Colonic mucosa (tissue), 4 donors: ENCODE results near the gene PDSS1. TPM values are rescaled to one million over a fixed set of nuclear protein-coding genes. Genes with fewer than 3 reads are reported as not detected.

Experiments
- DNase-seq: peaks from one replicate; pipeline ENCODE4 v3.0.0-alpha.2; 2020
- H3K27ac ChIP-seq: fragments of 200-600 bp; one replicate; pipeline ENCODE4 v1.8.0; 2021
- H3K27me3 ChIP-seq: fragments of 200-600 bp; one replicate; pipeline ENCODE4 v1.8.0; 2021
- H3K36me3 ChIP-seq: fragments of 200-600 bp; one replicate; pipeline ENCODE4 v1.8.0; 2021
- H3K4me1 ChIP-seq: fragments of 200-600 bp; one replicate; pipeline ENCODE4 v1.8.0; 2021; ENCODE audit warnings: mild to moderate bottlenecking
- H3K4me3 ChIP-seq: fragments of 200-600 bp; one replicate; pipeline ENCODE4 v1.8.0; 2021
- H3K9ac ChIP-seq, 2 donors: one replicate each; pipeline ENCODE4 v1.7.0; 2013; ENCODE audit warnings: control low read depth in 2 of 2, low read depth in 2 of 2, low read length in 2 of 2
- H3K9me3 ChIP-seq: fragments of 200-600 bp; one replicate; pipeline ENCODE4 v1.8.0; 2021
- intact Hi-C: fragments of 100-400 bp; cut with DNase I; formaldehyde crosslinking; loops from one replicate; pipeline ENCODE4 v1.14.1; 2022
- total RNA-seq, 2 donors: library from RNA; stranded (reverse); fragmentation: NEBNext Ultra II Directional in 1 of 2; extraction: Animal tissue kit (Norgen Biotek cat#: 25700) in 1 of 2; gene quantifications; one replicate each; pipeline ENCODE4 v1.2.1, GENCODE V29; 2021
- TF ChIP-seq, protein P1 (sequence below): fragments of 200-600 bp; IDR thresholded peaks from one replicate; pipeline ENCODE4 v1.8.0; 2022; ENCODE audit warnings: antibody characterized with exemption, mild to moderate bottlenecking
- donor health status: healthy.
- donor health status: DM: no; HTN: no; CAD: no.
- donor health status: DM: no; HTN: no; CAD: no.

PDSS1 gene
- total RNA-seq, 2 donors from 2014 or later: 20.6 to 35.5 TPM

DNA sequence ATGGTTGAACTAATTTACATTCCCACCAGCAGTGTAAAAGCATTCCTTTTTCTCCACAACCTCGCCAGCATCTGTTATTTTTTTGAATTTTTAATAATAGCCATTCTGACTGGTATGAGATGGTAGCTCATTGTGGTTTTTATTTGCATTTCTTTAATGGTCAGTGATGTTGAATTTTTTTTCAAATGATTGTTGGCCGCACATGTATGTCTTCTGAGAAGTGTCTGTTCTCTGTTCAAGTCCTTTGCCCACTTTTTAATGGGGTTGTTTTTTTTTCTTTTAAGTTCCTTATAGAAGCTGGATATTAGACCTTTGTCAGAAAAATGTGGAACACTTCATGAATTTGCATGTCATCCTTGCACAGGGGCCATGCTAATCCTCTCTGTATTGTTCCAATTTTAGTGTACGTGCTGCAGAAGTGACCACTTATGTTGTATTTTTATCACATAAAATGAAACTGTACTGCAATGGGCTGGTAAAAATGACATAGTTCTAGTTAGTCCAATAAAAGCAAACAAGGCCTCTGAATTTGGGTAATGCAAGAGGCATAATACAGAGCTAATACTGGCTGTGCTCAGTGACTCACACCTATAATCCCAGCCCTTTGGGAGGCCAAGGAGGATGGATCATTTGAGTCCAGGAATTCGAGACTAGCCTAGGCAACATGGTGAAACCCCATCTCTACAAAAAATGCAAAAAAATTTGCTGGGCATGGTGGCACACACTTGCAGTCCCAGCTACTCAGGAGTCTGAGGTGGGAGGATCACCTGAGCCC lies 92.9 kb downstream of the PDSS1 start:
- Histone ChIP-seq H3K4me3 (no peak overlapping the region), H3K4me1 (no peaks in the 10 kb centered on the region), H3K9ac (no peak overlapping the region), H3K27me3 (no peaks in the 10 kb centered on the region), H3K9me3 (no peaks in the 10 kb centered on the region), H3K27ac (no peak overlapping the region), H3K36me3 (no peaks in the 10 kb centered on the region)
- no peak for DNase-seq
- intact Hi-C loops: no loop called here
- TF ChIP-seq, protein P1, sequence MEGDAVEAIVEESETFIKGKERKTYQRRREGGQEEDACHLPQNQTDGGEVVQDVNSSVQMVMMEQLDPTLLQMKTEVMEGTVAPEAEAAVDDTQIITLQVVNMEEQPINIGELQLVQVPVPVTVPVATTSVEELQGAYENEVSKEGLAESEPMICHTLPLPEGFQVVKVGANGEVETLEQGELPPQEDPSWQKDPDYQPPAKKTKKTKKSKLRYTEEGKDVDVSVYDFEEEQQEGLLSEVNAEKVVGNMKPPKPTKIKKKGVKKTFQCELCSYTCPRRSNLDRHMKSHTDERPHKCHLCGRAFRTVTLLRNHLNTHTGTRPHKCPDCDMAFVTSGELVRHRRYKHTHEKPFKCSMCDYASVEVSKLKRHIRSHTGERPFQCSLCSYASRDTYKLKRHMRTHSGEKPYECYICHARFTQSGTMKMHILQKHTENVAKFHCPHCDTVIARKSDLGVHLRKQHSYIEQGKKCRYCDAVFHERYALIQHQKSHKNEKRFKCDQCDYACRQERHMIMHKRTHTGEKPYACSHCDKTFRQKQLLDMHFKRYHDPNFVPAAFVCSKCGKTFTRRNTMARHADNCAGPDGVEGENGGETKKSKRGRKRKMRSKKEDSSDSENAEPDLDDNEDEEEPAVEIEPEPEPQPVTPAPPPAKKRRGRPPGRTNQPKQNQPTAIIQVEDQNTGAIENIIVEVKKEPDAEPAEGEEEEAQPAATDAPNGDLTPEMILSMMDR: no peak

DNA sequence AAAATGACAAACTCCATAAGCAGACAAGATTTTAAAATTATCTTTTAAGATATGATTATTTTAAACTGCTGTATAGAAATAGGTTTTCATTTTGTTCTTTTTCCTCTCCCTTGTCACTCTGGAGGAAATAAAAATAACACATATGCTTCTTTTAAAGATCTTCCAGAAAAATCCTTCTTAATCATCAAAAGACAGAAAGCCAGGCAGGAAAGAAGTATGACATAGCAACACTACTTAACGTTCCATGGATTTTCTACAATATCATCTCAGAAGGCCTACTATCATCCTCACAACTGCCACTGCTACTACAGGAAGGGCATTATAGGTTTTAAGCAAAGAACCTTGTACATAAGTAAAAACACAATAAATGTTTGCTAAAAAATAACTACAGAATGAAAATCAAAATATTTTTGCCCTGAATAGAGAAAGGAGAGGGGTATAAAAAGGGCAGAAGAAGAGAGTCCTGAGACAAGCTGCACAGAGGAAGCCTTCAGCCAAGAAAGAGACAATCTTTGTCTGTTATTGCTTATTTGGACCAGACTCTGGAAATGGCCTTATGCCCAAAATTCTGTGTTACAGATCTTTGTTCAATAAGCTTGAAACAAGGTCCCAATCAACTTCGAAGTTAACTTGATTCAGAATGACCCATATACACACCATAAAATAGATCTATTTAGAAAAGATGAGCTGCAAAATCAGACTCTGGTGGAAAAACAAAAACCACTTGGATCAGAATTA lies 95.4 kb downstream of the PDSS1 start:
- H3K9me3 ChIP-seq: no peaks in the 10 kb centered on the region
- H3K27me3 ChIP-seq: no peaks in the 10 kb centered on the region
- no peak overlapping the region for H3K27ac ChIP-seq
- H3K4me1 ChIP-seq: no peaks in the 10 kb centered on the region
- TF ChIP-seq, protein P1: no peak
- H3K4me3 ChIP-seq: no peak overlapping the region
- no peak overlapping the region for H3K9ac ChIP-seq
- intact Hi-C loops: no loop called here
- no peak for DNase-seq
- H3K36me3 ChIP-seq: no peaks in the 10 kb centered on the region

Other genes starting within 250 kb of the PDSS1 start
- 10 to 100 TPM; 45.6 to 65.3 TPM for gene ABI1, start 163.3 kb downstream of the PDSS1 start, total RNA-seq